ENCODE data around the gene PIK3CD.

PIK3CD gene

GRCh38 chr1:9696793-9697192 lies 45.3 kb downstream of the PIK3CD start:
- DNase-seq (ENCODE audit: low read depth) = no peak
- no peak overlapping the region for H3K4me3 ChIP-seq (ENCODE audit: low read depth, low read length)
- TF ChIP-seq CTCF (IDR thresholded peaks at IDR 0.05; ENCODE audit: control insufficient read depth, extremely low read depth, insufficient read depth) = no peak

- no peak overlapping the region for H3K4me3 ChIP-seq (ENCODE audit: low read depth, low read length)
- no peak for DNase-seq (ENCODE audit: low read depth)
- no peak for TF ChIP-seq CTCF (IDR thresholded peaks at IDR 0.05; ENCODE audit: control insufficient read depth, extremely low read depth, insufficient read depth)
Measured at GRCh38 chr1:9699361-9699760, 47.8 kb downstream of the PIK3CD start.

DNA sequence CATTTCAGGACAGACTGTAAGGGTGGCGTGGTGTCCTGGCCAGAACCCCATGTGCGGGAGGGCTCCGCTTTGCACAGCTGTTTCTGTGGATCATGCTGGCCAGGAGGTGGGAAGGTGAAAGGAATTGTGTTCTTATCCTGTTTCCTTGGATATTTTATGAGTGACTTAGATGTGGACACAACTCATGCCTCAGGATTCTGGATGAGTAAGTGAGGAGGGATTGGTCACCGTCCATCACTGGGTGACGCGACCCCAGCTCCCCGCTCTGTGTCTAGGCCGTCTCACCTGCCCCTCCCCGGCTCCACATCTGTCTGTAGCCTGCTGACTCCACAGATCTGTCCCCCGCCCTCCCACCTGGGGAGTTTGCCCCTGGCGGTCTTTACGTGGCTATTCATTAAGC lies 48.8 kb downstream of the PIK3CD start:
- DNase-seq (ENCODE audit: low read depth) = no peak
- no peak for TF ChIP-seq CTCF (IDR thresholded peaks at IDR 0.05; ENCODE audit: control insufficient read depth, extremely low read depth, insufficient read depth)

DNA sequence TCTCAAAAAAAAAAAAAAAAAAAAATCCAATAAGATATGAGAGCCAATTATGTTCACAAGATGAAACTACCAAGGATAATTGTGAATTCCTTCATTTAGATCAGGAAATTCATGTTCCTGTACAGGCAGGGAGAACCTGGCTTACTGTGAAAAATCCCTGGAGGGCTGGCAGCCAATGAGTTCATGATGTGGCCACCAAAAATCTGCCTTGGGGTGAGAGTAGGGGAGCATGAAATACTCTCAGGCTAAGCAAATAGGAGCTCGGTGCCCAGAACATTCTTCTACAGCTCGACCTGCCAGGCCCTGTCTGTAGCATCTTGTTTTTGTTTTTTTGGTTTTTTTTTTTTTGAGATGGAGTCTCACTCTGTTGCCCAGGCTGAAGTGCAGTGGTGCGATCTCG lies 50.1 kb downstream of the PIK3CD start:
- H3K4me3 ChIP-seq (ENCODE audit: low read depth, low read length) = no peak overlapping the region
- TF ChIP-seq CTCF (IDR thresholded peaks at IDR 0.05; ENCODE audit: control insufficient read depth, extremely low read depth, insufficient read depth) = no peak
- DNase-seq (ENCODE audit: low read depth) = no peak

More for the DNA sequence above, 48.8 kb downstream of the PIK3CD start:
- no peak overlapping the region for H3K4me3 ChIP-seq (ENCODE audit: low read depth, low read length)

GRCh38 chr1:9703165-9703509 lies 51.6 kb downstream of the PIK3CD start:
- TF ChIP-seq CTCF (IDR thresholded peaks at IDR 0.05; ENCODE audit: control insufficient read depth, extremely low read depth, insufficient read depth) = no peak
- no peak for DNase-seq (ENCODE audit: low read depth)

GRCh38 chr1:9703681-9704080 lies 52.1 kb downstream of the PIK3CD start:
- no peak for TF ChIP-seq CTCF (IDR thresholded peaks at IDR 0.05; ENCODE audit: control insufficient read depth, extremely low read depth, insufficient read depth)
- no peak for DNase-seq (ENCODE audit: low read depth)
- H3K4me3 ChIP-seq (ENCODE audit: low read depth, low read length) = no peak overlapping the region

More at GRCh38 chr1:9703165-9703509, 51.6 kb downstream of the PIK3CD start:
- no peak overlapping the region for H3K4me3 ChIP-seq (ENCODE audit: low read depth, low read length)

GRCh38 chr1:9705337-9706093 lies 54.0 kb downstream of the PIK3CD start:
- DNase-seq (ENCODE audit: low read depth) = no peak
- H3K4me3 ChIP-seq (ENCODE audit: low read depth, low read length) = no peak overlapping the region
- TF ChIP-seq CTCF (IDR thresholded peaks at IDR 0.05; ENCODE audit: control insufficient read depth, extremely low read depth, insufficient read depth) = no peak

Measured in LNCaP clone FGC (cell line).